ENCODE measurements around the gene TMTC1. TPM values are rescaled to one million over a fixed set of nuclear protein-coding genes. Genes with fewer than 3 reads are reported as not detected.

Gene TMTC1
- total RNA-seq, 1 donor from 2014 or later, result 16.1 TPM

- TF ChIP-seq EZH2phosphoT487 (IDR thresholded peaks at IDR 0.05), result no peak
- no peak for TF ChIP-seq CTCF (IDR thresholded peaks at IDR 0.05)
- TF ChIP-seq EZH2 (IDR thresholded peaks at IDR 0.05), result no peak
- Mint-ChIP-seq H3K27me3 (ENCODE audit: insufficient read depth, low read depth) (peaks cover 2% of the 10 kb centered on the region), H3K36me3 (peaks cover 5% of the 10 kb centered on the region), H3K4me1 (peaks cover 41% of the 10 kb centered on the region), H3K4me3 (no peak overlapping the region), H3K9me3 (no peaks in the 10 kb centered on the region), H3K27ac (no peak overlapping the region)
- Histone ChIP-seq H3K4me3 (no peak overlapping the region), H3F3A (ENCODE audit: low read depth) (peaks cover 18% of the 10 kb centered on the region), H3K27ac (no peak overlapping the region), H3K4me1 (peaks cover 21% of the 10 kb centered on the region), H3K27me3 (no peaks in the 10 kb centered on the region), H4K20me1 (ENCODE audit: low read depth) (peaks cover 30% of the 10 kb centered on the region), H3K36me3 (no peaks in the 10 kb centered on the region), H3K4me2 (no peak overlapping the region), H2AFZ (replicated peaks) (no peak overlapping the region), H3K9ac (no peak overlapping the region), H3K79me2 (ENCODE audit: low read depth) (no peaks in the 10 kb centered on the region), H3K9me3 (ENCODE audit: low read depth) (no peaks in the 10 kb centered on the region)
- DNase-seq (ENCODE audit: low spot score), result no peak
Measured at GRCh38 chr12:29707846-29708245, 75.9 kb downstream of the TMTC1 start.

GRCh38 chr12:29706311-29706710 is 77.4 kb downstream of the TMTC1 start:
- H3K9ac ChIP-seq, result no peak overlapping the region
- H3K9me3 ChIP-seq (ENCODE audit: low read depth), result no peaks in the 10 kb centered on the region
- peaks cover 24% of the 10 kb centered on the region for H4K20me1 ChIP-seq (ENCODE audit: low read depth)
- no peak for DNase-seq (ENCODE audit: low spot score)
- no peaks in the 10 kb centered on the region for H3K27me3 ChIP-seq
- H3K27me3 Mint-ChIP-seq (ENCODE audit: insufficient read depth, low read depth), result peaks cover 2% of the 10 kb centered on the region
- no peaks in the 10 kb centered on the region for H3K36me3 ChIP-seq
- no peak overlapping the region for H3K27ac ChIP-seq
- H3K79me2 ChIP-seq (ENCODE audit: low read depth), result no peaks in the 10 kb centered on the region
- H3F3A ChIP-seq (ENCODE audit: low read depth), result peaks cover 15% of the 10 kb centered on the region
- peaks cover 5% of the 10 kb centered on the region for H3K36me3 Mint-ChIP-seq
- H2AFZ ChIP-seq (replicated peaks), result no peak overlapping the region
- no peaks in the 10 kb centered on the region for H3K9me3 Mint-ChIP-seq
- H3K4me1 Mint-ChIP-seq, result peaks cover 34% of the 10 kb centered on the region
- no peak overlapping the region for H3K4me2 ChIP-seq
- peaks cover 22% of the 10 kb centered on the region for H3K4me1 ChIP-seq
- H3K4me3 ChIP-seq, result no peak overlapping the region
- no peak overlapping the region for H3K27ac Mint-ChIP-seq
- TF ChIP-seq EZH2 (IDR thresholded peaks at IDR 0.05) (no peak), EZH2phosphoT487 (IDR thresholded peaks at IDR 0.05) (no peak), CTCF (IDR thresholded peaks at IDR 0.05) (no peak)
- H3K4me3 Mint-ChIP-seq, result no peak overlapping the region

DNA sequence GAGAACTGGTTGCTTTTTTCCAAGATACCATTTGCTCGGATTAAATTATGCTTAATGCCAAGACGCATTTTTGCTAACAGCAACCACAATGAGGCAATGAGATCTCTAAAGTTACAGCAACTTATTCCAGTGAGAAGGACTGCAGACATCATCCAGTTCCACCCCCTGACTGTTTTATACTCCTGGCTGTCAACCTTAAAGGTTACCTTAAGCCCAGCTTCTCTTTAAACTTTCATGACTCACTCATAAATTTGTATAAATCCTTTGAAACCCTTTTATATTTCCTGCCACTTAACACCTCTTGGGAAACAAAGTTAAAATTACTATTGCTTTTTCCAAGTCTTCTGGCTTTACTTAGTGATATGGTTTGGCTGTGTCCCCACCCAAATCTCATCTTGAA is 80.2 kb downstream of the TMTC1 start:
- Histone ChIP-seq H3K27ac (no peak overlapping the region), H3K4me2 (no peak overlapping the region), H3K9ac (no peak overlapping the region), H3K4me3 (no peak overlapping the region), H3K4me1 (peaks cover 21% of the 10 kb centered on the region), H4K20me1 (ENCODE audit: low read depth) (peaks cover 5% of the 10 kb centered on the region), H2AFZ (replicated peaks) (no peak overlapping the region), H3K27me3 (no peaks in the 10 kb centered on the region), H3F3A (ENCODE audit: low read depth) (peaks cover 3% of the 10 kb centered on the region), H3K9me3 (ENCODE audit: low read depth) (no peaks in the 10 kb centered on the region), H3K36me3 (no peaks in the 10 kb centered on the region), H3K79me2 (ENCODE audit: low read depth) (no peaks in the 10 kb centered on the region)
- no peak for DNase-seq (ENCODE audit: low spot score)
- Mint-ChIP-seq H3K36me3 (peaks cover 6% of the 10 kb centered on the region), H3K4me3 (no peak overlapping the region), H3K27me3 (ENCODE audit: insufficient read depth, low read depth) (peaks cover 2% of the 10 kb centered on the region), H3K27ac (no peak overlapping the region), H3K9me3 (no peaks in the 10 kb centered on the region), H3K4me1 (peaks cover 23% of the 10 kb centered on the region)
- TF ChIP-seq CTCF (IDR thresholded peaks at IDR 0.05), result no peak
- TF ChIP-seq EZH2phosphoT487 (IDR thresholded peaks at IDR 0.05), result no peak
- no peak for TF ChIP-seq EZH2 (IDR thresholded peaks at IDR 0.05)
